B cell (primary cell): ENCODE data around the gene RGL1. TPM values are rescaled to one million over a fixed set of nuclear protein-coding genes. Genes with fewer than 3 reads are reported as not detected.

Experiments
- ATAC-seq: fragments of 200-7000 bp; cut with Tn5 transposase; one replicate; pipeline ENCODE4 v1.10.0; 2021; ENCODE audit warnings: low read depth, mild to moderate bottlenecking, moderate number of reproducible peaks, moderate library complexity
- CTCF ChIA-PET: fragments of 350-600 bp; sonication (Branson Sonifier 250); formaldehyde crosslinking; loops from one replicate; lab custom pipeline; 2021; ENCODE audit warnings: antibody characterized with exemption, inconsistent platforms; lab: Charles Lee
- POLR2A ChIA-PET: fragments of 350-600 bp; sonication (Branson Sonifier 250); formaldehyde crosslinking; loops from one replicate; lab custom pipeline; 2021; ENCODE audit warnings: antibody characterized with exemption; lab: Charles Lee
- DNase-seq: peaks from one replicate; pipeline ENCODE4 v3.0.0; 2013
- H2AFZ ChIP-seq: 2 replicates; pipeline ENCODE4 v1.6.1; 2012; ENCODE audit warnings: mild to moderate bottlenecking, low read depth, low read length; ENCODE audit not compliant: insufficient read depth, poor library complexity, severe bottlenecking
- H3K27ac ChIP-seq, 2 donors: 1 replicate in 1 of 2; 2 replicates in 1 of 2; pipeline ENCODE4 v1.5.1; 2012 to 2013; ENCODE audit warnings: low read length in 2 of 2, mild to moderate bottlenecking in 2 of 2, moderate library complexity in 1 of 2
- H3K27me3 ChIP-seq, 4 experiments: fragments of 200-600 bp in 1 of 4; sonication (generic) in 1 of 4; replicated peaks in 1 of 4; 1 replicate in 2 of 4; 2 replicates in 2 of 4; pipeline versions ENCODE4 v1.6.1 to v1.7.0; 2013 to 2016; ENCODE audit warnings: low read length in 3 of 4, mild to moderate bottlenecking in 2 of 4, mixed read lengths in 1 of 4, moderate library complexity in 1 of 4; ENCODE audit not compliant: insufficient read depth in 4 of 4, control insufficient read depth in 3 of 4; ENCODE audit errors: control extremely low read depth in 1 of 4
- H3K36me3 ChIP-seq, 2 experiments: replicated peaks in 1 of 2; 1 replicate in 1 of 2; 2 replicates in 1 of 2; pipeline versions ENCODE4 v1.6.1 to v1.7.1; 2013; ENCODE audit warnings: low read length in 1 of 2; ENCODE audit not compliant: insufficient read depth in 2 of 2, control insufficient read depth in 1 of 2; ENCODE audit errors: control extremely low read depth in 1 of 2, extremely low read depth in 1 of 2
- H3K4me1 ChIP-seq, 2 donors: fragments of 200-600 bp in 1 of 2; sonication (generic) in 1 of 2; 1 replicate in 1 of 2; 2 replicates in 1 of 2; pipeline versions ENCODE4 v1.5.1 to v1.6.1; 2013 to 2017; ENCODE audit warnings: low read length in 2 of 2; ENCODE audit not compliant: control insufficient read depth in 2 of 2, insufficient read depth in 2 of 2
- H3K4me2 ChIP-seq: replicated peaks from 2 replicates; pipeline ENCODE3; 2012; ENCODE audit warnings: mild to moderate bottlenecking, low read depth, low read length; ENCODE audit not compliant: poor library complexity, severe bottlenecking
- H3K4me3 ChIP-seq, 5 experiments: fragments of 200-600 bp in 1 of 5; sonication (generic) in 1 of 5; 1 replicate in 3 of 5; 2 replicates in 2 of 5; pipeline versions ENCODE4 v1.5.1 to v1.7.0; 2011 to 2016; ENCODE audit warnings: low read length in 4 of 5, mild to moderate bottlenecking in 4 of 5, low read depth in 2 of 5, control low read depth in 1 of 5, moderate library complexity in 1 of 5; ENCODE audit not compliant: insufficient read depth in 1 of 5; ENCODE audit errors: control extremely low read depth in 1 of 5, extremely low read depth in 1 of 5
- H3K79me2 ChIP-seq: fragments of 200-600 bp; sonication (generic); one replicate; pipeline ENCODE4 v1.6.0; 2016; ENCODE audit warnings: low read length; ENCODE audit not compliant: control insufficient read depth, insufficient read depth
- H3K9ac ChIP-seq: fragments of 200-600 bp; sonication (generic); 2 replicates; pipeline ENCODE4 v1.6.1; 2017; ENCODE audit warnings: mild to moderate bottlenecking, low read length, moderate library complexity
- H3K9me3 ChIP-seq, 3 donors: one replicate each; pipeline versions ENCODE4 v1.6.1 to v1.7.1; 2013; ENCODE audit warnings: low read length in 2 of 3; ENCODE audit not compliant: control insufficient read depth in 2 of 3, insufficient read depth in 1 of 3; ENCODE audit errors: control extremely low read depth in 1 of 3
- H4K20me1 ChIP-seq: 2 replicates; pipeline ENCODE4 v1.6.0; 2012; ENCODE audit warnings: mild to moderate bottlenecking, low read length; ENCODE audit not compliant: insufficient read depth, control insufficient read depth, poor library complexity, severe bottlenecking
- H3K27ac Mint-ChIP-seq: one replicate; pipeline ENCODE4 v1.8.0; 2021; ENCODE audit warnings: mixed read lengths
- H3K27me3 Mint-ChIP-seq: one replicate; pipeline ENCODE4 v1.8.0; 2021; ENCODE audit warnings: mixed read lengths
- H3K4me1 Mint-ChIP-seq: one replicate; pipeline ENCODE4 v1.8.0; 2021; ENCODE audit warnings: mixed read lengths
- H3K4me3 Mint-ChIP-seq: one replicate; pipeline ENCODE4 v1.8.0; 2021; ENCODE audit warnings: mixed read lengths
- H3K9me3 Mint-ChIP-seq: one replicate; pipeline ENCODE4 v1.8.0; 2022; ENCODE audit warnings: mixed read lengths; ENCODE audit not compliant: insufficient read depth
- CTCF ChIP-seq: fragments of 200-600 bp; IDR thresholded peaks from one replicate; pipeline ENCODE4 v1.8.0; 2022; ENCODE audit warnings: antibody characterized with exemption, mild to moderate bottlenecking
- EZH2 ChIP-seq: IDR thresholded peaks from 2 replicates; pipeline ENCODE4 v1.6.1; 2012; ENCODE audit warnings: borderline replicate concordance, low read depth, mild to moderate bottlenecking, moderate library complexity, low read length; ENCODE audit not compliant: insufficient read depth, poor library complexity, severe bottlenecking
- WGBS: methylation state at CpG from one replicate; pipeline ENCODE4 v1.1.5; 2013; ENCODE audit warnings: missing lambda C conversion rate; ENCODE audit not compliant: insufficient coverage; 5-methylcytosine and 5-hydroxymethylcytosine counted together
- intact Hi-C: fragments of 100-400 bp; cut with micrococcal nuclease; formaldehyde crosslinking; loops from one replicate; pipeline ENCODE4 v1.10.0; 2022
- polyA plus RNA-seq: library from polyadenylated mRNA; depleted of rRNA; stranded (reverse); fragments of >200 nt; gene quantifications from 2 replicates; pipeline ENCODE4 v1.2.3, GENCODE V29; 2012
- total RNA-seq, 2 donors: library from RNA; stranded (reverse); fragments of 120-200 nt in 1 of 2; gene quantifications; 1 replicate in 1 of 2; 2 replicates in 1 of 2; pipeline versions ENCODE4 v1.2.3 to v1.2.4, GENCODE V29; 2013 to 2022

Gene RGL1
- total and polyA plus RNA-seq, 2 donors (not counting 1 experiment from before 2014, with no cell fraction given), result 0.09 to 1.1 TPM

GRCh38 chr1:183777328-183777727 lies 27.6 kb upstream of the RGL1 start:
- WGBS, result no CpG with 5 or more reads among the region's 3 CpGs
- Mint-ChIP-seq H3K27ac (no peak overlapping the region), H3K4me1 (no peaks in the 10 kb centered on the region), H3K9me3 (peaks cover 2% of the 10 kb centered on the region), H3K4me3 (no peak overlapping the region), H3K27me3 (no peaks in the 10 kb centered on the region)
- H3K4me2 ChIP-seq, result no peak overlapping the region
- POLR2A ChIA-PET, result no interaction called here
- H2AFZ ChIP-seq, result no peak overlapping the region
- CTCF ChIA-PET, result interaction anchor here (0.6 kb wide), 1 partner anchor 92 kb away, joined by 3 read pairs; no protein-coding TSS in a partner anchor
- no peaks in the 10 kb centered on the region for H4K20me1 ChIP-seq
- H3K4me3 ChIP-seq, result no peak overlapping the region
- H3K27ac ChIP-seq, result no peak overlapping the region
- no peaks in the 10 kb centered on the region for H3K36me3 ChIP-seq
- H3K79me2 ChIP-seq, result no peaks in the 10 kb centered on the region
- TF ChIP-seq EZH2, result no peak
- no peak for TF ChIP-seq CTCF
- intact Hi-C loops, result no loop called here
- H3K9me3 ChIP-seq, result peaks cover 0 to 8% (median 0%) of the 10 kb centered on the region in 3 donors
- H3K4me1 ChIP-seq, result no peaks in the 10 kb centered on the region
- ATAC-seq, result no peak
- DNase-seq, result no peak
- no peak overlapping the region for H3K9ac ChIP-seq
- no peaks in the 10 kb centered on the region for H3K27me3 ChIP-seq

- no peaks in the 10 kb centered on the region for H3K79me2 ChIP-seq
- no peak overlapping the region for H3K9ac ChIP-seq
- H3K27ac ChIP-seq, result no peak overlapping the region
- no peaks in the 10 kb centered on the region for H4K20me1 ChIP-seq
- no peaks in the 10 kb centered on the region for H3K4me1 ChIP-seq
- ChIA-PET CTCF (interaction anchor here (1.0 kb wide), 1 partner anchor 94 kb away, joined by 3 read pairs; no protein-coding TSS in a partner anchor), POLR2A (no interaction called here)
- peaks cover 2% of the 10 kb centered on the region for H3K9me3 Mint-ChIP-seq
- DNase-seq (no peak), ATAC-seq (no peak)
- no peaks in the 10 kb centered on the region for H3K4me1 Mint-ChIP-seq
- H3K4me2 ChIP-seq, result no peak overlapping the region
- H2AFZ ChIP-seq, result no peak overlapping the region
- H3K4me3 Mint-ChIP-seq, result no peak overlapping the region
- H3K9me3 ChIP-seq, result peaks cover 0 to 8% (median 0%) of the 10 kb centered on the region in 3 donors
- no peak overlapping the region for H3K4me3 ChIP-seq
- 51% methylated on average over 3 of the region's 3 CpGs for WGBS
- no peaks in the 10 kb centered on the region for H3K36me3 ChIP-seq
- H3K27ac Mint-ChIP-seq, result no peak overlapping the region
- intact Hi-C loops, result no loop called here
- no peaks in the 10 kb centered on the region for H3K27me3 Mint-ChIP-seq
- H3K27me3 ChIP-seq, result no peaks in the 10 kb centered on the region
- no peak for TF ChIP-seq EZH2
Measured at GRCh38 chr1:183778045-183778444, 26.9 kb upstream of the RGL1 start.
